Aorta (tissue), 5 donors: ENCODE data around the gene DCLK3. TPM values are rescaled to one million over a fixed set of nuclear protein-coding genes. Genes with fewer than 3 reads are reported as not detected.

Source experiments
- ATAC-seq: fragments of 200-7000 bp; cut with Tn5 transposase; one replicate; pipeline ENCODE4 v1.9.1; 2022; ENCODE audit warnings: moderate library complexity; ENCODE audit not compliant: low FRiP score
- DNase-seq, 2 donors: peaks; one replicate each; pipeline ENCODE4 v3.0.0-alpha.2; 2020
- H3K27ac ChIP-seq, 2 donors: one replicate each; pipeline ENCODE4 v1.5.1; 2013; ENCODE audit warnings: low read length in 2 of 2, mild to moderate bottlenecking in 2 of 2, moderate library complexity in 2 of 2, control low read depth in 1 of 2, inconsistent platforms in 1 of 2, low read depth in 1 of 2
- H3K27me3 ChIP-seq, 2 donors: one replicate each; pipeline ENCODE4 v1.6.1; 2013; ENCODE audit warnings: control low read depth in 1 of 2, low read length in 1 of 2, mild to moderate bottlenecking in 1 of 2, moderate library complexity in 1 of 2; ENCODE audit not compliant: insufficient read depth in 2 of 2, control insufficient read depth in 1 of 2
- H3K36me3 ChIP-seq, 2 donors: one replicate each; pipeline ENCODE4 v1.6.1; 2013; ENCODE audit warnings: control low read depth in 1 of 2, low read length in 1 of 2, mild to moderate bottlenecking in 1 of 2; ENCODE audit not compliant: insufficient read depth in 2 of 2, control insufficient read depth in 1 of 2
- H3K4me1 ChIP-seq, 2 donors: one replicate each; pipeline ENCODE4 v1.6.1; 2013; ENCODE audit warnings: low read length in 2 of 2, control low read depth in 1 of 2, mild to moderate bottlenecking in 1 of 2, moderate library complexity in 1 of 2; ENCODE audit not compliant: insufficient read depth in 2 of 2, control insufficient read depth in 1 of 2
- H3K4me3 ChIP-seq, 2 donors: one replicate each; pipeline ENCODE4 v1.5.1; 2013; ENCODE audit warnings: low read length in 2 of 2, control low read depth in 1 of 2, mild to moderate bottlenecking in 1 of 2
- H3K9me3 ChIP-seq: one replicate; pipeline ENCODE4 v1.6.1; 2013; ENCODE audit warnings: mild to moderate bottlenecking, low read length; ENCODE audit not compliant: control insufficient read depth
- WGBS, 2 donors: extraction: QIAGEN DNeasy Blood & Tissue Kit; methylation state at CpG; one replicate each; pipeline ENCODE4 v1.1.7; 2013; 5-methylcytosine and 5-hydroxymethylcytosine counted together
- intact Hi-C, 2 donors: fragments of 100-400 bp; cut with DNase I; formaldehyde crosslinking; loops; one replicate each; pipeline versions ENCODE4 v1.14.2 to v1.15.0; 2022
- polyA plus RNA-seq, 2 donors: library from polyadenylated mRNA; stranded (reverse); fragments of 200-250 nt; gene quantifications; one replicate each; pipeline ENCODE4 v1.2.3, GENCODE V29; 2013
- total RNA-seq, 2 donors: library from RNA; stranded (reverse); fragmentation: NEBNext Ultra II Directional; extraction: Animal tissue kit (Norgen Biotek cat#: 25700); gene quantifications; one replicate each; pipeline ENCODE4 v1.2.1, GENCODE V29; 2021
- donor health status: healthy with polysubstance abuse.
- donor health status: Bipolar disorder and iron deficiency.
- donor health status: DM: no; HTN: no; CAD: no.
- donor health status: DM: no; HTN: no; CAD: no.
- donor health status: DM: yes; HTN: yes; CAD: no.

The DCLK3 gene
- total and polyA plus RNA-seq, 4 donors, result 0.06 to 0.18 (median 0.13) TPM; not detected in 1

DNA sequence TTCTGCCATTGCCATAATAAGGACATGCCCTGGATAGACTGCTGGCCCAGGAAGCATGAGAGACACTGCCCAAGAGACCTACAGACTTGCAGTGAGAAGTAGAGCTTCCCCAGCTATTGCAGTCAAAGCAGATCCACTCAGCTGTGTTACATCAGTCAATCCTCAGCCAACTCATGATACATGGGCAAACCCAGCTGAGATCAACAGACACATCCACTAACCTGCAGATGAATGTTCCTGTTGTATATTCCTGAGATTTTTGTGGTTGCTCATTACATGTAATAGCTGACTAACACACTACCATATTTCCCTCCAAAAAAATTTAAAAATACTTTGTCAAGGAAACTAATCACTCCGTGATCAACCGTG lies 68.6 kb downstream of the DCLK3 start:
- DNase-seq, result no peak
- no peak for ATAC-seq
- Histone ChIP-seq H3K4me3 (no peak overlapping the region), H3K4me1 (no peaks in the 10 kb centered on the region), H3K27me3 (no peaks in the 10 kb centered on the region), H3K36me3 (no peaks in the 10 kb centered on the region), H3K9me3 (peaks cover 1% of the 10 kb centered on the region), H3K27ac (no peak overlapping the region)
- 84% methylated on average over 2 of the region's 2 CpGs for WGBS, 2 donors
- intact Hi-C loops, result no loop called here

DNA sequence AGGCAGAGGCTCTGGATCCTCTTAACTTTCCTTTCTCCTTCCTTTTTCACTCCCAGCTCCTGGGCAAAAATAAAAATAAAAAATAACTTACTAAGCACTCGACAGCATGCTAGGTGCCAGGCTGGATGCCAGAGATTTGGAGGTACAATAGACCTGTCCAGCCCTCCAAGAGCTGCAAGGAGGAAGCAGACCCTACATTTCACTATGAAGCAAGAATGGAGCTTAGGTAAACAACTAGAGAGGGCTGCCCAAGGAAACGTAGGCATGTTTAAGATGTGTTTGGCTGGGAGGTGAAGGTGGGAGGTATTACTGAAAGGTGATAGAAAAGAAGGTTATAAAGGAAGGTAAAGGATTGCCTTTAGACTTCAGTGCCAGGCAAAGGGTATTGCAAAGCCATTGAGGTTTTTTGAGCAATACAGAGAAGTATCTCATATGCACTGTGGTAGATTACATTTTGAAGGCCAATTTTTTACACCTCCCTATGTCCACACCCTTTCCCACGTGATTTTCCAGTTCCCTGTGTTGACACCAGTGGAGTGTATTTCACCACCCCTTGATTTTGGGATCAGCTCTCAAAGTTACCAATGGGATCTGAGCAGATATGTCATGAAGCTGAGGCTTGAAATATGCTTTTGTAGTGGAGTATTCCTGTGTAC lies 69.1 kb downstream of the DCLK3 start:
- intact Hi-C loops, result no loop called here
- Histone ChIP-seq H3K4me3 (no peak overlapping the region), H3K4me1 (no peaks in the 10 kb centered on the region), H3K36me3 (no peaks in the 10 kb centered on the region), H3K9me3 (peaks cover 1% of the 10 kb centered on the region), H3K27me3 (no peaks in the 10 kb centered on the region), H3K27ac (no peak overlapping the region)
- no peak for ATAC-seq
- DNase-seq, result no peak
- 74 to 77% methylated on average over 3 of the region's 3 CpGs for WGBS, 2 donors

DNA sequence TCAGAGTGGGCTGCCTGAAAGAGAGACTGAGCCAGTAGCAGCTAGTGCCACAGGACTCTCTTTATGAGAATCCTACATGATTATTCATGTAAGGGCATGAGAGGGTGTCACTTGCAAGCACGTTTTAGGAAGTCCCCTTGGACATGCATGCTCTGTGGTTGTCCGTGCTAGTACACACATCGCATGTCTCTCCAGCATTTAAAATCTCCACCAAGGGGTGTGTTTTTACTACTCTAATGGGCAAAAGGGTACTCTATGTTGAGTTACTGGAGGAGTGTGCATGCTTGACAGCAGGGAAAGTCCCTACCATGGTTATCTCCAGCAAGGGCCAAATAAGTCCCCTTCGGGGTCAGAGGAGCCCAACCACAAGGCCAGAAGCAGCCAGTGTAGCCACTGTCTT lies 70.7 kb downstream of the DCLK3 start:
- no peak for DNase-seq
- WGBS, 2 donors, result 81 to 82% methylated on average over 4 of the region's 4 CpGs

GRCh38 chr3:36689560-36689959 lies 74.8 kb downstream of the DCLK3 start:
- no peak overlapping the region for H3K4me3 ChIP-seq
- H3K27ac ChIP-seq, result no peak overlapping the region
- peaks cover 3% of the 10 kb centered on the region for H3K9me3 ChIP-seq
- no peaks in the 10 kb centered on the region for H3K36me3 ChIP-seq
- DNase-seq (no peak), ATAC-seq (no peak)
- intact Hi-C loops, result no loop called here
- no peaks in the 10 kb centered on the region for H3K27me3 ChIP-seq
- 91 to 92% methylated on average over 4 of the region's 4 CpGs for WGBS, 2 donors
- H3K4me1 ChIP-seq, result no peaks in the 10 kb centered on the region

More for the DNA sequence above, 70.7 kb downstream of the DCLK3 start:
- no peak overlapping the region for H3K4me3 ChIP-seq
- ATAC-seq, result no peak
- intact Hi-C loops, result no loop called here
- peaks cover 1% of the 10 kb centered on the region for H3K9me3 ChIP-seq
- no peaks in the 10 kb centered on the region for H3K27me3 ChIP-seq
- no peak overlapping the region for H3K27ac ChIP-seq
- H3K36me3 ChIP-seq, result no peaks in the 10 kb centered on the region
- no peaks in the 10 kb centered on the region for H3K4me1 ChIP-seq

DNA sequence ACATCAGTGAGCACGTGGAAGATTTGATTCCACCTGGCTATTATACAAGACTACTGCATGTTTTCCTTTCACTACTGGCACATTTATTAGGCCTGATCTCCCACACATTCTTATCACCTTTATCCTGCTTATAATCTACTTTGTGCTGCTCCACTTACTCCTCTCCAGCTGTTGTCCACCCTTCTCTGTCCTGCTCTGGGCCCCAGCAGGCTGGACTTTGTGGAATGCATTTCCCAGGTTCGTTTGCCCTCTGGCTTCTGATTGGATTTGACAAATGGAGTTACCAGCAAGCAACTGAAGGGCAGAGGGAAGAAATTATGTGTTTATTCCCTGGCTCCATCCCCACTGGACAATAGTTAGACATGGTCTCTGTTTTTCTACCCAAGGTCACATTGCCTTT lies 75.5 kb downstream of the DCLK3 start:
- DNase-seq (no peak), ATAC-seq (no peak)
- H3K27ac ChIP-seq, result no peak overlapping the region
- WGBS, 2 donors, result 56 to 66% methylated on average over 2 of the region's 2 CpGs
- intact Hi-C loops, result no loop called here
- H3K9me3 ChIP-seq, result peaks cover 3% of the 10 kb centered on the region
- no peaks in the 10 kb centered on the region for H3K36me3 ChIP-seq
- H3K4me1 ChIP-seq, result no peaks in the 10 kb centered on the region
- H3K27me3 ChIP-seq, result no peaks in the 10 kb centered on the region
- H3K4me3 ChIP-seq, result no peak overlapping the region

DNA sequence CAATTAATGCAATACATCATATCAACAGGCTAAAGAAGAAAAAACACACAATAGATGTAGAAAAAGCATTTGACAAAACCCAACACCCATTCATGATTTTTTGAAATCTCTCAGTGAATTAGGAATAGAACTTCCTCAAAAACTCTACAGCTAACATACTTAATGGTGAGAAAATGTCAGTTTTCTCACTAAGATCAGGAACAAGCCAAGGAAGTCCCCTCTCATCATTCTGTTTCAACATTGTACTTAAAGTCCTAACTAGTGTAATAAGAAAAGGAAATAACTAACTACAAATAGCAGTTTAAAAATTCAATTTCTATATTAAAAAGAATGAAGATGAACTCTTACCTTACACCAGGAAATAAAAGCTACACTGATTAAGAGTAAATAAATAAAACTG lies 77.8 kb downstream of the DCLK3 start:
- H3K4me3 ChIP-seq, result no peak overlapping the region
- intact Hi-C loops, result no loop called here
- H3K36me3 ChIP-seq, result no peaks in the 10 kb centered on the region
- no peaks in the 10 kb centered on the region for H3K27me3 ChIP-seq
- DNase-seq (no peak), ATAC-seq (no peak)
- H3K9me3 ChIP-seq, result peaks cover 1% of the 10 kb centered on the region
- no peak overlapping the region for H3K27ac ChIP-seq
- no peaks in the 10 kb centered on the region for H3K4me1 ChIP-seq

DNA sequence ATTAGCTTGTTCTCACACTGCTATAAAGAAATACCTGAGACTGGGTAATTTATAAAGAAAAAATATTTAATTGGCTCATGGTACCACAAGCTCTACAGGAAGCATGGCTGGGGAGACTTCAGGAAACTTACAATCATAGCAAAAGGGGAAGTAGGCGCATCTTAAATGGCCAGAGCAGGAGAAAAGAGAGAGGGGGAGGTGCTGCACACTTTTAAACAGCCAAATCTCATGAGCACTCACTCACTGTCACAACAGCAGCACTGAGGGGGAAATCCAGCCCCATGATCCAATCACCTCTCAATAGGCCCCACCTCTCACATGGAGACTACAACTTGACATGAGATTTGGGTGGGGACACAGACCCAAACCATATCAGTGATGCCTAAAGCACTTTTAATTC lies 82.5 kb downstream of the DCLK3 start:
- Histone ChIP-seq H3K36me3 (no peaks in the 10 kb centered on the region), H3K27me3 (no peaks in the 10 kb centered on the region), H3K9me3 (peaks cover 11% of the 10 kb centered on the region), H3K4me1 (no peaks in the 10 kb centered on the region), H3K4me3 (no peak overlapping the region), H3K27ac (no peak overlapping the region)
- intact Hi-C loops, result no loop called here
- DNase-seq (no peak), ATAC-seq (no peak)
- 90 to 98% methylated on average over 1 of the region's 1 CpG for WGBS, 2 donors

GRCh38 chr3:36680952-36681351 lies 83.4 kb downstream of the DCLK3 start:
- no peaks in the 10 kb centered on the region for H3K4me1 ChIP-seq
- H3K36me3 ChIP-seq, result no peaks in the 10 kb centered on the region
- intact Hi-C loops, result no loop called here
- no peak overlapping the region for H3K27ac ChIP-seq
- H3K9me3 ChIP-seq, result peaks cover 11% of the 10 kb centered on the region
- 74 to 75% methylated on average over 3 of the region's 3 CpGs for WGBS, 2 donors
- H3K4me3 ChIP-seq, result no peak overlapping the region
- ATAC-seq, result no peak
- no peak for DNase-seq
- H3K27me3 ChIP-seq, result no peaks in the 10 kb centered on the region

- H3K4me1 ChIP-seq, result no peaks in the 10 kb centered on the region
- H3K27me3 ChIP-seq, result no peaks in the 10 kb centered on the region
- DNase-seq (no peak), ATAC-seq (no peak)
- 35 to 55% methylated on average over 1 of the region's 1 CpG for WGBS, 2 donors
- H3K9me3 ChIP-seq, result peaks cover 9% of the 10 kb centered on the region
- no peak overlapping the region for H3K4me3 ChIP-seq
- intact Hi-C loops, result no loop called here
- H3K36me3 ChIP-seq, result no peaks in the 10 kb centered on the region
- H3K27ac ChIP-seq, result no peak overlapping the region
Measured at GRCh38 chr3:36679384-36680200, 84.8 kb downstream of the DCLK3 start.
